Fibroblast of lung (primary cell): ENCODE data around the gene CALML6. TPM values are rescaled to one million over a fixed set of nuclear protein-coding genes. Genes with fewer than 3 reads are reported as not detected.

Source experiments
- DNase-seq, 2 donors: peaks; one replicate each; pipeline versions ENCODE4 v3.0.0 to v3.0.0-alpha.2; 2010; ENCODE audit warnings: low read depth in 2 of 2
- H2AFZ ChIP-seq: 2 replicates; pipeline ENCODE4 v1.5.1; 2012; ENCODE audit warnings: low read length, control low read depth, inconsistent platforms
- H3K27ac ChIP-seq: 2 replicates; pipeline ENCODE4 v1.5.1; 2011; ENCODE audit warnings: low read length, control low read depth; ENCODE audit not compliant: insufficient read depth
- H3K27me3 ChIP-seq: 2 replicates; pipeline ENCODE4 v1.5.1; 2011; ENCODE audit warnings: mild to moderate bottlenecking, low read length; ENCODE audit not compliant: control insufficient read depth, insufficient read depth
- H3K36me3 ChIP-seq: 2 replicates; pipeline ENCODE4 v1.5.1; 2011; ENCODE audit warnings: low read length; ENCODE audit not compliant: control insufficient read depth, insufficient read depth
- H3K4me1 ChIP-seq: 2 replicates; pipeline ENCODE4 v1.5.1; 2011; ENCODE audit warnings: low read length; ENCODE audit not compliant: control insufficient read depth, insufficient read depth; ENCODE audit errors: extremely low read depth
- H3K4me2 ChIP-seq: 2 replicates; pipeline ENCODE4 v1.5.1; 2011; ENCODE audit warnings: low read length, control low read depth; ENCODE audit not compliant: insufficient read depth; ENCODE audit errors: extremely low read depth
- H3K4me3 ChIP-seq, 4 experiments: fragments of 200-600 bp in 1 of 4; sonication (generic) in 1 of 4; replicated peaks in 1 of 4; 2 replicates each; pipeline ENCODE4 v1.5.1; 2011 to 2016; ENCODE audit warnings: low read length in 4 of 4, low read depth in 3 of 4, mild to moderate bottlenecking in 3 of 4, control low read depth in 2 of 4, inconsistent platforms in 1 of 4, mixed read lengths in 1 of 4; ENCODE audit not compliant: insufficient read depth in 1 of 4; ENCODE audit errors: control extremely low read depth in 1 of 4
- H3K79me2 ChIP-seq: 2 replicates; pipeline ENCODE4 v1.5.1; 2012; ENCODE audit warnings: mild to moderate bottlenecking, low read length, inconsistent platforms; ENCODE audit not compliant: control insufficient read depth, insufficient read depth
- H3K9ac ChIP-seq: 2 replicates; pipeline ENCODE4 v1.5.1; 2011; ENCODE audit warnings: mild to moderate bottlenecking, low read length, control low read depth; ENCODE audit not compliant: insufficient read depth
- H3K9me3 ChIP-seq: 2 replicates; pipeline ENCODE4 v1.5.1; 2012; ENCODE audit warnings: low read depth, low read length; ENCODE audit not compliant: control insufficient read depth, insufficient read depth
- H4K20me1 ChIP-seq: 2 replicates; pipeline ENCODE4 v1.5.1; 2011; ENCODE audit warnings: low read length; ENCODE audit not compliant: control insufficient read depth, insufficient read depth; ENCODE audit errors: extremely low read depth
- CTCF ChIP-seq, 2 donors: IDR thresholded peaks in 1 of 2; conservative IDR thresholded peaks in 1 of 2; 1 replicate in 1 of 2; 2 replicates in 1 of 2; pipeline ENCODE4 v1.5.1; 2011 to 2012; ENCODE audit warnings: low read length in 2 of 2, control low read depth in 1 of 2, inconsistent platforms in 1 of 2, low read depth in 1 of 2, mild to moderate bottlenecking in 1 of 2
- EZH2 ChIP-seq: IDR thresholded peaks from 2 replicates; pipeline ENCODE4 v1.5.1; 2012; ENCODE audit warnings: low read length, control low read depth, mild to moderate bottlenecking; ENCODE audit errors: missing control alignments
- polyA plus RNA-seq, 2 donors: library from polyadenylated mRNA; depleted of rRNA in 1 of 2; stranded (reverse) in 1 of 2; unstranded in 1 of 2; fragments of >200 nt; gene quantifications; 2 replicates each; pipeline ENCODE4 v1.2.1, GENCODE V29; 2011 to 2012; ENCODE audit warnings: missing spikeins in 1 of 2
- total RNA-seq: library from RNA; depleted of rRNA; stranded (reverse); fragments of >200 nt; gene quantifications from 2 replicates; pipeline ENCODE4 v1.2.1, GENCODE V29; 2014

The CALML6 gene
- total and polyA plus RNA-seq, 2 donors (not counting 1 experiment from before 2014, with no cell fraction given) = 0.09 to 0.17 TPM

GRCh38 chr1:1889847-1890505 is 25.1 kb upstream of the CALML6 start:
- Histone ChIP-seq H3K4me2 (peak overlapping the region; percentile 81), H3K27ac (peak overlapping the region; percentile 93), H3K9me3 (no peaks in the 10 kb centered on the region), H4K20me1 (peaks cover 9% of the 10 kb centered on the region), H3K79me2 (peaks cover 57% of the 10 kb centered on the region), H3K4me1 (peaks cover 12% of the 10 kb centered on the region), H3K27me3 (peaks cover 2% of the 10 kb centered on the region), H3K9ac (peak overlapping the region; percentile 93), H3K36me3 (peaks cover 2% of the 10 kb centered on the region), H2AFZ (no peak overlapping the region), H3K4me3 (peak overlapping the region; percentile 67 to 91 (median 80))
- peak; percentile 40 to 56 for DNase-seq
- no peak for TF ChIP-seq CTCF (conservative IDR thresholded peaks at IDR 0.05 in 1 of 2, IDR thresholded peaks at IDR 0.05 in 1 of 2; ENCODE audit: low read depth in 1 of 2, low read length in 2 of 2)
- no peak for TF ChIP-seq EZH2

DNA sequence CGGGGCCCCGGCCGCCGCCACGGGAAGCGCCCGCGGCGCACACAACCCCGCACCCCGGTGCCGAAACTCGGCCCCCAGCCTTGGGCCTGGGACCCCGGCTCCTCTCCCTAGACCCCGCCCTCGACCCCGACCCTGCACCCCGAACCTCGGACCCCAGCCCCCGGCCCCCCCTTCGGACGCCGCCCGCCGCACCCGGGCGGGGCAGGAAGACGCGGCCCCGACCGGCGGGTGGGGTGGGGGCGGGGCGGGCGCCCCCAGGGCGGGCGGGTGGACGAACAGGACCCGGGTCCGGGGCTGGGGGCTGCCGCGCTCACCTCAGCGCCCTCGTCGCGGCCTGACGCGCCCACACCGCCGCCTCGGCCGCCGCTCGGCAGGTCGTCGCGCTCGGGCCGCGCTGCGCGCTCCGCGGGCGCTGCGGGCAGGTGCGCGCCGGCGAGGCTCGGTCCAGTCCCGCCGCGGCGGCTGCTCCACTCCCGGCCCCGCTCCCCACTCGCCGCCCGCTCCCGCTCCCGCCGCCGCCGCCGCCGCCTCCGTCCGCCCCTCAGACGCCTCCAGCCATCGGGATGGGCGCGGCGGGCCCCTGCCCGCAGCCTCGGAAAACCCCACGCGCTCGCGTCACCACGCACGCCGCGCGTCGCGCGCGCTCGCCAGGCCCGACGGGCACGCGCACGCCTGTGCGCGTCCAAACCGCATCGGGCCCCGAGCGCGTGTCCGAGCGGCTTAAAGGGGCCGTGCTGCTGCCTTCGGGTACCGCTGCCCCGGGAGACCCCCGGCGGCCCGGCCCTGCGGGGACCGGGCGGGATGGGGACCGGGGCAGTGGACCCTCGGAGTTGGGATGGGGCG is 24.3 kb upstream of the CALML6 start, which contains the start of gene GNB1:
Gene GNB1 (minus strand): TSS at position 582 of the 843 bp plus-strand sequence. CDS start 65,634 bp downstream, outside the sequence.
- peak; percentile 82 to 84 for DNase-seq
- peak within 1 kb of the TSS; percentile 83 for H2AFZ ChIP-seq
- H3K27ac ChIP-seq = peak within 1 kb of the TSS; percentile 93
- peak within 1 kb of the TSS; percentile 93 for H3K9ac ChIP-seq
- H3K79me2 ChIP-seq = peaks cover 51% of the 10 kb centered on the region
- H3K27me3 ChIP-seq = peaks cover 2% of the 10 kb centered on the region
- H3K9me3 ChIP-seq = no peaks in the 10 kb centered on the region
- TF ChIP-seq CTCF (conservative IDR thresholded peaks at IDR 0.05 in 1 of 2, IDR thresholded peaks at IDR 0.05 in 1 of 2; ENCODE audit: low read depth in 1 of 2, low read length in 2 of 2) = no peak
- H3K4me3 ChIP-seq = peak within 1 kb of the TSS; percentile 67 to 91 (median 80)
- peaks cover 12% of the 10 kb centered on the region for H3K4me1 ChIP-seq
- H4K20me1 ChIP-seq = peaks cover 8% of the 10 kb centered on the region
- H3K4me2 ChIP-seq = peak within 1 kb of the TSS; percentile 99
- H3K36me3 ChIP-seq = peaks cover 2% of the 10 kb centered on the region
